GM21423 (cell line): Measurements from ENCODE around the gene C4orf50.
"Not testable (repeated sequence)": the region's sequence is repeated elsewhere in the genome, so short reads cannot be mapped to it uniquely, and the experiment has no call there.

Source experiments
- ATAC-seq: cut with Tn5 transposase; IDR thresholded peaks from one replicate; pipeline ENCODE4 v1.9.1; 2021; ENCODE audit warnings: mild to moderate bottlenecking, moderate library complexity; ENCODE audit not compliant: unreplicated experiment

The C4orf50 gene

GRCh38 chr4:5995901-5996623 lies 22.2 kb downstream of the C4orf50 start:
- no peak for ATAC-seq

GRCh38 chr4:5993876-5994811 lies 24.1 kb downstream of the C4orf50 start:
- no peak for ATAC-seq

- ATAC-seq: not testable (repeated sequence)
These were observed 24.9 kb downstream of the C4orf50 start for GRCh38 chr4:5993346-5993745.

- no peak for ATAC-seq
These were observed 25.4 kb downstream of the C4orf50 start for GRCh38 chr4:5992828-5993321.

- ATAC-seq: no peak
These were observed 25.9 kb downstream of the C4orf50 start for GRCh38 chr4:5992171-5992827.

- no peak for ATAC-seq
These were observed 26.8 kb downstream of the C4orf50 start for GRCh38 chr4:5991405-5991804.

- no peak for ATAC-seq
These were observed 27.6 kb downstream of the C4orf50 start for GRCh38 chr4:5990446-5991160.

- ATAC-seq: no peak
These were observed 28.7 kb downstream of the C4orf50 start for GRCh38 chr4:5989236-5990225.

GRCh38 chr4:5988086-5988845 lies 30.0 kb downstream of the C4orf50 start:
- no peak for ATAC-seq

- ATAC-seq: no peak
These were observed 33.4 kb downstream of the C4orf50 start for GRCh38 chr4:5984843-5985242.

GRCh38 chr4:5982156-5982973 lies 35.9 kb downstream of the C4orf50 start:
- ATAC-seq: no peak

- ATAC-seq: no peak
These were observed 37.6 kb downstream of the C4orf50 start for GRCh38 chr4:5980436-5981155.

GRCh38 chr4:5979981-5980380 lies 38.2 kb downstream of the C4orf50 start:
- no peak for ATAC-seq

GRCh38 chr4:5976921-5977320 lies 41.3 kb downstream of the C4orf50 start:
- no peak for ATAC-seq

- no peak for ATAC-seq
These were observed 41.8 kb downstream of the C4orf50 start for GRCh38 chr4:5976431-5976830.

GRCh38 chr4:5974321-5974720 lies 43.9 kb downstream of the C4orf50 start:
- ATAC-seq: no peak
